HEK293T (cell line): Measurements from ENCODE around the gene GNAQ.

Source experiments
- BHLHE40 ChIP-seq: fragments of 450-650 bp; IDR thresholded peaks from 2 replicates; pipeline ENCODE4 v1.6.1; 2016; ENCODE audit warnings: mild to moderate bottlenecking, moderate library complexity, borderline replicate concordance
- FOXA1 ChIP-seq: fragments of 450-650 bp; IDR thresholded peaks from 2 replicates; pipeline ENCODE4 v1.6.1; 2016; ENCODE audit warnings: mild to moderate bottlenecking
- HDGF ChIP-seq: fragments of 450-650 bp; IDR thresholded peaks from 2 replicates; pipeline ENCODE4 v1.6.1; 2017; ENCODE audit warnings: antibody characterized with exemption, borderline replicate concordance
- SP1 ChIP-seq: fragments of 450-650 bp; IDR thresholded peaks from 2 replicates; pipeline ENCODE4 v1.6.1; 2017
- ZNF384 ChIP-seq: fragments of 450-650 bp; IDR thresholded peaks from 2 replicates; pipeline ENCODE4 v1.6.1; 2016

DNA sequence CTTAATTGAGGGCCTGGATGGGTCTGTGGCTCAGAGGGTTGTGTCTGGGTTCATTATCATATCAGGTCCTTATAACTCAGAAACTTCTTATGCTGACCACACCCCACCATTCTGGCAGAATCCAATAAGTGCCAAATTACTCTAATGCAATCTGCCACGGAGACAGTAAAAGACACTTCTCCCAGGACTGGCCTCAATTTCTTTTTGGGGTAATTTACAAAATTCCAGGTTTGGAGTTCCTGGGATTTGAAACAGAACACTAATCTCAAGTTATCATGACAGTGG, 187.8 kb downstream of the GNAQ start:
- no peak for TF ChIP-seq BHLHE40
- TF ChIP-seq HDGF: no peak
- TF ChIP-seq SP1: no peak
- no peak for TF ChIP-seq ZNF384
- TF ChIP-seq FOXA1: no peak
